Body of pancreas (tissue), 4 donors: ENCODE results near the gene POMC.

Source experiments
- POLR2A ChIP-seq, 3 donors: fragments of 450-650 bp; IDR thresholded peaks; one replicate each; pipeline ENCODE4 v1.6.1; 2016; ENCODE audit warnings: antibody characterized with exemption in 3 of 3, mild to moderate bottlenecking in 2 of 3
- TF ChIP-seq, protein P1 (sequence below), 7 experiments: fragments of 450-650 bp in 4 of 7; fragments of 200-600 bp in 3 of 7; sonication (generic) in 3 of 7; IDR thresholded peaks; one replicate each; pipeline ENCODE4 v1.5.1; 2016 to 2019; ENCODE audit warnings: antibody characterized with exemption in 7 of 7

DNA sequence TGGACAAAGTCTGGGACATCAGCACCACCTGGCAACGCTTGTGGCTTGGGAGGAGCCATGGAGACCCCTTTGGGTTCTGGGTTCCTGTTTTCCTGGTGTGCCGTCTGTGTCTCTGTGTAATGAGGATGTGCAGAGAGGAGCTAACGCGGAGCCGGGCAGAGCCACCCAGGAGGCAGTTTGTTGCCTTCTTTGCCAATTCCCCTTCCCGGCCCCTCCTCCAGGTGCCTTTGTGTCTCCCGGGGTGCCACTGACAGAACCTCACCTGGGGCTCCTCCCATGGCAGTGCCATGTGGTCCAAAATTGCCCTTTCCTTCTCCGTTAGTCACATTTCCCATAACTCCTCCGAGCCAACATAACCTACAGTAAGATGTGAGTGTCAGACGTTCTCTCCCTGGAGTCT is 13.0 kb downstream of the POMC start:
- TF ChIP-seq, protein P1, sequence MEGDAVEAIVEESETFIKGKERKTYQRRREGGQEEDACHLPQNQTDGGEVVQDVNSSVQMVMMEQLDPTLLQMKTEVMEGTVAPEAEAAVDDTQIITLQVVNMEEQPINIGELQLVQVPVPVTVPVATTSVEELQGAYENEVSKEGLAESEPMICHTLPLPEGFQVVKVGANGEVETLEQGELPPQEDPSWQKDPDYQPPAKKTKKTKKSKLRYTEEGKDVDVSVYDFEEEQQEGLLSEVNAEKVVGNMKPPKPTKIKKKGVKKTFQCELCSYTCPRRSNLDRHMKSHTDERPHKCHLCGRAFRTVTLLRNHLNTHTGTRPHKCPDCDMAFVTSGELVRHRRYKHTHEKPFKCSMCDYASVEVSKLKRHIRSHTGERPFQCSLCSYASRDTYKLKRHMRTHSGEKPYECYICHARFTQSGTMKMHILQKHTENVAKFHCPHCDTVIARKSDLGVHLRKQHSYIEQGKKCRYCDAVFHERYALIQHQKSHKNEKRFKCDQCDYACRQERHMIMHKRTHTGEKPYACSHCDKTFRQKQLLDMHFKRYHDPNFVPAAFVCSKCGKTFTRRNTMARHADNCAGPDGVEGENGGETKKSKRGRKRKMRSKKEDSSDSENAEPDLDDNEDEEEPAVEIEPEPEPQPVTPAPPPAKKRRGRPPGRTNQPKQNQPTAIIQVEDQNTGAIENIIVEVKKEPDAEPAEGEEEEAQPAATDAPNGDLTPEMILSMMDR (IDR thresholded peaks at IDR 0.05) = no peak
- TF ChIP-seq POLR2A (IDR thresholded peaks at IDR 0.05) = no peak
